HepG2 (cell line): Measurements from ENCODE around the gene TAPBP. TPM values are rescaled to one million over a fixed set of nuclear protein-coding genes. Genes with fewer than 3 reads are reported as not detected.
A peak's percentile ranks its signal among the peaks of the same experiment; 100 is the strongest.

Experiments
- AGO1 ChIP-seq: fragments of 200-400 bp; formaldehyde crosslinking; IDR thresholded peaks from 2 replicates; pipeline ENCODE4 v1.6.1; 2017; ENCODE audit warnings: mild to moderate bottlenecking, low read depth, low read length, moderate library complexity; ENCODE audit not compliant: poor library complexity, severe bottlenecking
- CEBPB ChIP-seq: IDR thresholded peaks from 2 replicates; pipeline ENCODE4 v1.6.1; 2011; ENCODE audit warnings: low read depth, low read length, improper control_type of control experiment, borderline replicate concordance
- CHCHD3 ChIP-seq: sonication (generic); formaldehyde crosslinking; IDR thresholded peaks from 2 replicates; pipeline ENCODE4 v1.8.0; 2022; ENCODE audit warnings: mild to moderate bottlenecking, missing genetic modification reagents, moderate library complexity
- DNMT1 ChIP-seq: sonication (generic); formaldehyde crosslinking; IDR thresholded peaks from 2 replicates; pipeline ENCODE4 v1.5.1; 2020; ENCODE audit warnings: mild to moderate bottlenecking, missing genetic modification reagents
- GLI4 ChIP-seq: sonication (generic); formaldehyde crosslinking; IDR thresholded peaks from 2 replicates; pipeline ENCODE4 v1.5.1; 2020; ENCODE audit warnings: missing genetic modification reagents, mild to moderate bottlenecking, moderate library complexity, borderline replicate concordance
- GTF2F1 ChIP-seq: fragments of 150-350 bp; IDR thresholded peaks from 2 replicates; pipeline ENCODE4 v1.6.1; 2014; ENCODE audit warnings: low read length
- HNRNPLL ChIP-seq: fragments of 200-400 bp; formaldehyde crosslinking; IDR thresholded peaks from 2 replicates; pipeline ENCODE4 v1.6.1; 2017; ENCODE audit warnings: mild to moderate bottlenecking, low read depth, low read length; ENCODE audit not compliant: poor library complexity, severe bottlenecking
- KLF16 ChIP-seq, 2 experiments: sonication (generic) in 1 of 2; formaldehyde crosslinking in 1 of 2; IDR thresholded peaks; 2 replicates each; pipeline versions ENCODE4 v1.6.1 to v1.8.0; 2016 to 2023; ENCODE audit warnings: missing genetic modification reagents in 2 of 2, missing compliant biosample characterization in 1 of 2
- LCORL ChIP-seq, 2 experiments: fragments of 450-650 bp in 1 of 2; sonication (generic) in 1 of 2; formaldehyde crosslinking in 1 of 2; IDR thresholded peaks; 2 replicates each; pipeline versions ENCODE4 v1.5.0 to v1.6.1; 2017 to 2020; ENCODE audit warnings: antibody characterized with exemption in 1 of 2, missing genetic modification reagents in 1 of 2
- MED8 ChIP-seq: sonication (generic); formaldehyde crosslinking; IDR thresholded peaks from 2 replicates; pipeline ENCODE4 v1.8.1; 2023; ENCODE audit warnings: mild to moderate bottlenecking, missing genetic modification reagents; ENCODE audit not compliant: insufficient replicate concordance
- MEIS2 ChIP-seq: sonication (generic); formaldehyde crosslinking; IDR thresholded peaks from 2 replicates; pipeline ENCODE4 v1.9.0; 2021; ENCODE audit warnings: mild to moderate bottlenecking, missing genetic modification reagents
- NFATC3 ChIP-seq: sonication (generic); formaldehyde crosslinking; IDR thresholded peaks from 2 replicates; pipeline ENCODE4 v1.5.1; 2020; ENCODE audit warnings: mild to moderate bottlenecking, missing genetic modification reagents
- RCOR2 ChIP-seq: IDR thresholded peaks from 2 replicates; pipeline ENCODE4 v1.6.1; 2016; ENCODE audit warnings: missing biosample characterization, missing genetic modification reagents
- RFX1 ChIP-seq: fragments of 450-650 bp; IDR thresholded peaks from 2 replicates; pipeline ENCODE4 v1.6.1; 2017
- ZMAT3 ChIP-seq: sonication (generic); formaldehyde crosslinking; conservative IDR thresholded peaks from 2 replicates; pipeline ENCODE4 v1.7.0; 2021; ENCODE audit warnings: missing genetic modification reagents
- ZNF292 ChIP-seq: sonication (generic); formaldehyde crosslinking; IDR thresholded peaks from 2 replicates; pipeline ENCODE4 v1.8.1; 2022; ENCODE audit warnings: mild to moderate bottlenecking, low read depth, missing genetic modification reagents, borderline replicate concordance
- ZNF30 ChIP-seq: sonication (generic); formaldehyde crosslinking; IDR thresholded peaks from 2 replicates; pipeline ENCODE4 v1.5.0; 2020; ENCODE audit warnings: mild to moderate bottlenecking, missing genetic modification reagents
- ZNF343 ChIP-seq: sonication (generic); formaldehyde crosslinking; IDR thresholded peaks from 2 replicates; pipeline ENCODE4 v1.4.0; 2020; ENCODE audit warnings: mild to moderate bottlenecking, missing genetic modification reagents
- ZNF563 ChIP-seq: sonication (generic); formaldehyde crosslinking; IDR thresholded peaks from 2 replicates; pipeline ENCODE4 v1.8.0; 2022; ENCODE audit warnings: mild to moderate bottlenecking, moderate library complexity, missing genetic modification reagents
- ZNF841 ChIP-seq: sonication (generic); formaldehyde crosslinking; IDR thresholded peaks from 2 replicates; pipeline ENCODE4 v1.8.1; 2023; ENCODE audit warnings: missing genetic modification reagents, borderline replicate concordance
- ZNF883 ChIP-seq: sonication (generic); formaldehyde crosslinking; IDR thresholded peaks from 2 replicates; pipeline ENCODE4 v1.5.1; 2020; ENCODE audit warnings: mild to moderate bottlenecking, missing genetic modification reagents; ENCODE audit errors: not compliant biosample characterization
- ZSCAN22 ChIP-seq: sonication (generic); formaldehyde crosslinking; IDR thresholded peaks from 2 replicates; pipeline ENCODE4 v1.4.0; 2020; ENCODE audit warnings: mild to moderate bottlenecking, missing genetic modification reagents
- ZSCAN30 ChIP-seq: sonication (generic); formaldehyde crosslinking; IDR thresholded peaks from 2 replicates; pipeline ENCODE4 v1.5.0; 2020; ENCODE audit warnings: mild to moderate bottlenecking, missing genetic modification reagents
- polyA plus RNA-seq, 8 experiments: library from polyadenylated mRNA; depleted of rRNA in 3 of 8; stranded (reverse) in 7 of 8; unstranded in 1 of 8; fragments of >200 nt; fragmentation: Illumina TruSeq in 4 of 8; extraction: Trizol in 4 of 8; gene quantifications; 2 replicates each; pipeline versions ENCODE4 v1.2.1 to v1.2.3, GENCODE V29; 2011 to 2016; ENCODE audit warnings: low read depth in 4 of 8, missing spikeins in 1 of 8, mixed read lengths in 1 of 8; ENCODE audit not compliant: insufficient read depth in 1 of 8
- total RNA-seq, 5 experiments: library from RNA; depleted of rRNA; stranded (reverse); fragments of >200 nt; fragmentation: Illumina TruSeq; extraction: Trizol; gene quantifications; 2 replicates each; pipeline ENCODE4 v1.2.3, GENCODE V29; 2016; ENCODE audit warnings: low read depth in 1 of 5
- TF ChIP-seq, protein P1 (sequence below): IDR thresholded peaks from 2 replicates; pipeline ENCODE4 v1.6.1; 2016; ENCODE audit warnings: missing compliant biosample characterization, missing genetic modification reagents, borderline replicate concordance
- TF ChIP-seq, protein P2 (sequence below): sonication (generic); formaldehyde crosslinking; IDR thresholded peaks from 2 replicates; pipeline ENCODE4 v1.4.0; 2020; ENCODE audit warnings: mild to moderate bottlenecking, missing genetic modification reagents
- TF ChIP-seq, protein P3 (sequence below): sonication (generic); formaldehyde crosslinking; IDR thresholded peaks from 2 replicates; pipeline ENCODE4 v1.4.0; 2020; ENCODE audit warnings: missing genetic modification reagents, mild to moderate bottlenecking, borderline replicate concordance

The TAPBP gene
- total and polyA plus RNA-seq, 2 of the 13 experiments (the other 11 are each of a cell fraction or from before 2014, with no cell fraction given) = 27.4 to 32.3 TPM

DNA sequence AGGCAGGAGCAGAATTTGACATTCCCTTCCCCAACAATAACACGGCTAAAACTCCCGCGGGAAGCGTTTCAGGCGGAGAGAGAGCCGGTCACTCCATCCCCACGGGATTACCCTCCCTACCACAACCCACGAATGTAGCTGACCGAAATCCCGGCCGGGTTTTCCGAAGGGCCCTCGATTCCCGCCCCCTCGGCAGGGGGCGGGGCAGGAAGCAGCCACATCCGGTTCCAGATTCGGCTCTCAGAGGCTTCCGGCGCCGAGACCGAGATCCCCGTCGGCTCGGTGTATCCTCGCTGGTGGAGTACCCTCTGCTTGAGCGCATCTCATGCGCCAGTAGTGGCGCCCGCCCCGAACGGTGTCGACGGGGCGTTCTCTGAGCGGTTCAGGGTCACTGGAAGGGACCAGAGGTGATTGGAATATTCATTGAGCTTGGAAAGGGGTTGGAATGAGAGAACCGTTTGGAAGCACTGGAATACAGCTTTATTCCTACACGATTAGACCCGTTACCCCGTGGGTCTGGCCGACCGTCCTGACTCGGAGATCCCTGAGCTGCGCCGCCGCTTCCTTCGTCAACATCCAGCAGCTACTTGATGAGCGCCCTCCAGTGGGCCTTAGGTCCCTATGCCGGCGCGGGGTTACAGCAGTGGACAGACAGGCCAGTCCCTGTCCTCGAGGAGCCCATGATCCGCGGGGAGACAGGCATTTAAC lies 14.5 kb downstream of the TAPBP start (continued):
- no peak for TF ChIP-seq ZNF883 (CRISPR knock-in tag)
- TF ChIP-seq GTF2F1 = no peak
- TF ChIP-seq ZNF30 (CRISPR knock-in tag) = no peak
- no peak for TF ChIP-seq LCORL (IDR thresholded peaks at IDR 0.05)
- peak; percentile 72; the same call in 1 of the 2 replicates for TF ChIP-seq LCORL (CRISPR knock-in tag; IDR thresholded peaks at IDR 0.05)
- peak; percentile 33; the same call in 1 of the 2 replicates for TF ChIP-seq RCOR2 (CRISPR knock-in tag)
- TF ChIP-seq ZNF563 (CRISPR knock-in tag) = peak; percentile 45; the same call in 1 of the 2 replicates
- TF ChIP-seq, protein P1, sequence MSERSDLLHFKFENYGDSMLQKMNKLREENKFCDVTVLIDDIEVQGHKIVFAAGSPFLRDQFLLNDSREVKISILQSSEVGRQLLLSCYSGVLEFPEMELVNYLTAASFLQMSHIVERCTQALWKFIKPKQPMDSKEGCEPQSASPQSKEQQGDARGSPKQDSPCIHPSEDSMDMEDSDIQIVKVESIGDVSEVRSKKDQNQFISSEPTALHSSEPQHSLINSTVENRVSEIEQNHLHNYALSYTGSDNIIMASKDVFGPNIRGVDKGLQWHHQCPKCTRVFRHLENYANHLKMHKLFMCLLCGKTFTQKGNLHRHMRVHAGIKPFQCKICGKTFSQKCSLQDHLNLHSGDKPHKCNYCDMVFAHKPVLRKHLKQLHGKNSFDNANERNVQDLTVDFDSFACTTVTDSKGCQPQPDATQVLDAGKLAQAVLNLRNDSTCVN (CRISPR knock-in tag) = peak; percentile 64
- peak; percentile 89 for TF ChIP-seq ZNF343
- TF ChIP-seq, protein P2, sequence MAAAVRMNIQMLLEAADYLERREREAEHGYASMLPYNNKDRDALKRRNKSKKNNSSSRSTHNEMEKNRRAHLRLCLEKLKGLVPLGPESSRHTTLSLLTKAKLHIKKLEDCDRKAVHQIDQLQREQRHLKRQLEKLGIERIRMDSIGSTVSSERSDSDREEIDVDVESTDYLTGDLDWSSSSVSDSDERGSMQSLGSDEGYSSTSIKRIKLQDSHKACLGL (CRISPR knock-in tag) = peak; percentile 84
- no peak; the same call in 1 of the 2 replicates for TF ChIP-seq NFATC3 (CRISPR knock-in tag)
- TF ChIP-seq CEBPB = no peak
- TF ChIP-seq HNRNPLL = peak; percentile 70
- peak; percentile 99 for TF ChIP-seq AGO1
- no peak for TF ChIP-seq RFX1
- TF ChIP-seq KLF16 (CRISPR knock-in tag; IDR thresholded peaks at IDR 0.05) = peak; percentile 23 to 94; a peak in 3 of 4 replicates
- TF ChIP-seq ZSCAN30 (CRISPR knock-in tag) = peak; percentile 95
- TF ChIP-seq MEIS2 = peak; percentile 61
- peak; percentile 73; the same call in 1 of the 2 replicates for TF ChIP-seq ZNF841 (CRISPR knock-in tag)
- TF ChIP-seq, protein P3, sequence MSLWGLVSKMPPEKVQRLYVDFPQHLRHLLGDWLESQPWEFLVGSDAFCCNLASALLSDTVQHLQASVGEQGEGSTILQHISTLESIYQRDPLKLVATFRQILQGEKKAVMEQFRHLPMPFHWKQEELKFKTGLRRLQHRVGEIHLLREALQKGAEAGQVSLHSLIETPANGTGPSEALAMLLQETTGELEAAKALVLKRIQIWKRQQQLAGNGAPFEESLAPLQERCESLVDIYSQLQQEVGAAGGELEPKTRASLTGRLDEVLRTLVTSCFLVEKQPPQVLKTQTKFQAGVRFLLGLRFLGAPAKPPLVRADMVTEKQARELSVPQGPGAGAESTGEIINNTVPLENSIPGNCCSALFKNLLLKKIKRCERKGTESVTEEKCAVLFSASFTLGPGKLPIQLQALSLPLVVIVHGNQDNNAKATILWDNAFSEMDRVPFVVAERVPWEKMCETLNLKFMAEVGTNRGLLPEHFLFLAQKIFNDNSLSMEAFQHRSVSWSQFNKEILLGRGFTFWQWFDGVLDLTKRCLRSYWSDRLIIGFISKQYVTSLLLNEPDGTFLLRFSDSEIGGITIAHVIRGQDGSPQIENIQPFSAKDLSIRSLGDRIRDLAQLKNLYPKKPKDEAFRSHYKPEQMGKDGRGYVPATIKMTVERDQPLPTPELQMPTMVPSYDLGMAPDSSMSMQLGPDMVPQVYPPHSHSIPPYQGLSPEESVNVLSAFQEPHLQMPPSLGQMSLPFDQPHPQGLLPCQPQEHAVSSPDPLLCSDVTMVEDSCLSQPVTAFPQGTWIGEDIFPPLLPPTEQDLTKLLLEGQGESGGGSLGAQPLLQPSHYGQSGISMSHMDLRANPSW (CRISPR knock-in tag) = peak; percentile 94
- TF ChIP-seq ZNF292 (CRISPR knock-in tag) = no peak
- no peak for TF ChIP-seq DNMT1 (CRISPR knock-in tag)
- peak; percentile 87; the same call in 1 of the 2 replicates for TF ChIP-seq GLI4 (CRISPR knock-in tag)
- TF ChIP-seq ZMAT3 (CRISPR knock-in tag) = peak; percentile 97; the same call in 1 of the 2 replicates
- peak; percentile 76 for TF ChIP-seq MED8 (CRISPR knock-in tag)
- no peak for TF ChIP-seq ZSCAN22 (CRISPR knock-in tag)
- TF ChIP-seq CHCHD3 = no peak; the same call in 1 of the 2 replicates
